Progenitor cell of endocrine pancreas (in vitro differentiated cells): ENCODE data around the gene MARK1. TPM values are rescaled to one million over a fixed set of nuclear protein-coding genes. Genes with fewer than 3 reads are reported as not detected.
"Not testable (repeated sequence)": the region's sequence is repeated elsewhere in the genome, so short reads cannot be mapped to it uniquely, and the experiment has no call there.

Experiments used
- DNase-seq: peaks from one replicate; pipeline ENCODE4 v3.0.0; 2021; ENCODE audit warnings: low spot score; ENCODE audit not compliant: unreplicated experiment
- H3K27ac Mint-ChIP-seq: 2 replicates; pipeline ENCODE4 v1.8.0; 2021; ENCODE audit warnings: mild to moderate bottlenecking, moderate library complexity, mixed read lengths
- H3K27me3 Mint-ChIP-seq: 2 replicates; pipeline ENCODE4 v1.8.0; 2021; ENCODE audit warnings: mixed read lengths
- H3K36me3 Mint-ChIP-seq: 2 replicates; pipeline ENCODE4 v1.8.0; 2022; ENCODE audit warnings: mixed read lengths; ENCODE audit not compliant: insufficient read depth
- H3K4me1 Mint-ChIP-seq: 2 replicates; pipeline ENCODE4 v1.8.0; 2021; ENCODE audit warnings: low read depth, mixed read lengths
- H3K4me3 Mint-ChIP-seq: 2 replicates; pipeline ENCODE4 v1.8.0; 2021; ENCODE audit warnings: low read depth, mild to moderate bottlenecking, moderate library complexity, mixed read lengths
- H3K9me3 Mint-ChIP-seq: 2 replicates; pipeline ENCODE4 v1.8.0; 2021; ENCODE audit warnings: low read depth, mixed read lengths
- CTCF ChIP-seq: fragments of 200-600 bp; sonication (generic); IDR thresholded peaks from one replicate; pipeline ENCODE4 v1.5.0; 2021; ENCODE audit warnings: antibody characterized with exemption, mild to moderate bottlenecking; ENCODE audit not compliant: unreplicated experiment
- total RNA-seq: library from RNA; stranded (reverse); gene quantifications from 2 replicates; pipeline ENCODE4 v1.2.1, GENCODE V29; 2021

The MARK1 gene
- total RNA-seq, 1 donor from 2014 or later = 10.8 TPM

DNA sequence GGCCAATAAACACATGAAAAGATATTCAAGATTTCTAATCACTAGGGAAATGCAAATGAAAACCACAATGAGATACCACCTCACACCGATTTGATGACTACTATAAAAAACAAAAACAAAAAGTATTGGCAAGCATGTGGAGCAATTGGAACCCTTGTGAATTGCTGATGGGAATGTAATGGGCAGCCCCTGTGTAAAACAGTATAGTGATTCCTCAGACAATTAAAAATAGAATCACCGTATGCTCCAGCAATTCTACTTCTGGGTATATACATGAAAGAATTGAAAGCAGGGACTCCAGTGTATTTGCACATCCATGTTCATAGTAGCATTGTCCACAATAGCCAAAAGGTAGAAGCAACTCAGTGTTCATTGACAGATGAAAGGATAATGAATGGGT lies 149.3 kb downstream of the MARK1 start:
- peaks cover 3% of the 10 kb centered on the region for H3K27me3 Mint-ChIP-seq
- no peak overlapping the region for H3K4me3 Mint-ChIP-seq
- no peak for DNase-seq
- peaks cover 2% of the 10 kb centered on the region for H3K4me1 Mint-ChIP-seq
- H3K27ac Mint-ChIP-seq = no peak overlapping the region
- no peaks in the 10 kb centered on the region for H3K36me3 Mint-ChIP-seq
- no peaks in the 10 kb centered on the region for H3K9me3 Mint-ChIP-seq
- TF ChIP-seq CTCF = no peak

DNA sequence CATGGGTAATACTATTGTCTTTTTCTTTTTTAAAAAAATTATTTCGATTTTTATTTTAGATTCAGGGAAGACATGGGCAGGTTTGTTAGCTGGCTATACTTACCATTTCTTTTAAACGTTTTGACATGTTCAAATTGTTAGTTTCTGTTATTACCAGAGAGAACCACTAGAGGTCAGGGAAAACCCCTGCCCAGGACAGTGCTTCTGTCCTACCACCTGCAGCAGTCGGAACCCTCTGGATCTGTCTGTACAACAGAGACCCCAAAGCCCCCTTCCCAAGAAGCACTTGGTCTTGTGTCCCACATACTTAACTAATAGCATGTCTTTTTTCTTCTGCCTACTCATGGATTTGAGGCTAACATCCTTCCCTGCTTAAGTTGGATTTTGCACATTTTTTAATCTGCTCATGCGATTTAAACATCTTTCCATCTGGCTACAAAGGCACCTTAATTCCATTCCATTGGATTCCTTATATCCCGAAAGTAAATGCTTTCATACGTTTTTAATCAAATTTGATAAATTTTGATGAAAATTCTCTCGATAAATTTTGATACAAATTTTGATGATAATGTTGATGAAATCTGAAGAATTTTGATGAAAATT lies 152.2 kb downstream of the MARK1 start:
- DNase-seq = no peak
- Mint-ChIP-seq H3K4me3 (no peak overlapping the region), H3K4me1 (no peaks in the 10 kb centered on the region)

GRCh38 chr1:220681220-220681880 lies 153.4 kb downstream of the MARK1 start:
- Mint-ChIP-seq H3K9me3 (no peaks in the 10 kb centered on the region), H3K4me3 (no peak overlapping the region), H3K27me3 (no peaks in the 10 kb centered on the region), H3K4me1 (no peaks in the 10 kb centered on the region), H3K36me3 (no peaks in the 10 kb centered on the region), H3K27ac (no peak overlapping the region)
- no peak for DNase-seq
- TF ChIP-seq CTCF = no peak

More for the DNA sequence above, 152.2 kb downstream of the MARK1 start:
- no peaks in the 10 kb centered on the region for H3K9me3 Mint-ChIP-seq
- peak; percentile 72 for TF ChIP-seq CTCF
- H3K27ac Mint-ChIP-seq = no peak overlapping the region
- no peaks in the 10 kb centered on the region for H3K36me3 Mint-ChIP-seq
- peaks cover 3% of the 10 kb centered on the region for H3K27me3 Mint-ChIP-seq

DNA sequence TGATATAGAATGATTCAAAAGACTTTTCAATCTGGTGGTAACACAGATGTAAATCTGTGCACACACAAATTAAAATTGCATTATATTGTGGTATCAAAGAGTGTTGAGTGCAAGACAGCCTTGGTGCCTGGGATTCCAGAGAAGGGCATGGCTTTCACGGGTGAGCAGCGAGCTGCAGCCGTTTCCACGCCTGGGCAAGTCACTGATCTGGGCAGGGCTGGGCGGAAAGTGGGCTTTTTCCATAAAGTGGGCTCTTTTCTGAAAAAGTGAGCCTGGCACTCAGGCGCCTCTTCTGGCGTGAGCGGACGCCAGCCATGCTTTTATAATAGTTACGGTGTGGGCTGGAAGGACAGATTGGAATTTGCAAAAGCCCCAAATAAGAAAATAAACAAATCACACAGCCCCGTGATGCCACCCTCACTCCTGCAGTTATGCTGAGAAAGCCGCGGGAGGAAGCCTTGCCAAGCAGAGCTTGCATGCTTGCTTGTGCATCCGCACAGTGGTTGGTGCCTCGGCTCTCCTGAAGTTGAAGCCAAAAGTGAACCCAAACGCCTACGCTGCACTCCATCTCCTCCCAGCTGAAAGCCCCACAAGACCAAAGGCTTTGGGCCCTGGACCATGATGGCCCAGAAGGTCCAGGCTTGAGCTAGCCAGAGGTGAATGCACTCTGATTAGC lies 155.1 kb downstream of the MARK1 start:
- Mint-ChIP-seq H3K4me3 (no peak overlapping the region), H3K27me3 (peaks cover 3% of the 10 kb centered on the region), H3K9me3 (no peaks in the 10 kb centered on the region), H3K36me3 (no peaks in the 10 kb centered on the region), H3K27ac (no peak overlapping the region), H3K4me1 (no peaks in the 10 kb centered on the region)
- TF ChIP-seq CTCF = no peak
- DNase-seq = no peak

DNA sequence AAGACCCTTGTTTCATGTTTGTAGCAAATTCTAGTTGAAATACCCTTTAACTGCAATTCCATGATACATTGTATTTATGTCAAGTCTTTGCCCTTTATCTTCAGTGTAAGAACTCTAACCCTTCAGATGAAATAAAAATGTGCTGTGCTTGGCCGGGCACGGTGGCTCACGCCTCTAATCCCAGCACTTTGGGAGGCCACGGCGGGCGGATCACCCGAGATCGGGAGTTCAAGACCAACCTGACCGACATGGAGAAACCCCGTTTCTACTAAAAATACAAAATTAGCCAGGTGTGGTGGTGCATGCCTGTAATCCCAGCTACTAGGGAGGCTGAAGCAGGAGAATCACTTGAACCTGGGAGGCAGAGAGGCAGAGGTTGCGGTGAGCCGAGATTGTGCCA lies 155.8 kb downstream of the MARK1 start:
- not testable (repeated sequence) for H3K27me3 Mint-ChIP-seq, H3K4me1 Mint-ChIP-seq, H3K36me3 Mint-ChIP-seq, H3K4me3 Mint-ChIP-seq, DNase-seq, H3K27ac Mint-ChIP-seq, H3K9me3 Mint-ChIP-seq
